Measurements from ENCODE around the gene AGO3.
"Not testable (repeated sequence)": the region's sequence is repeated elsewhere in the genome, so short reads cannot be mapped to it uniquely, and the experiment has no call there.

The AGO3 gene

DNA sequence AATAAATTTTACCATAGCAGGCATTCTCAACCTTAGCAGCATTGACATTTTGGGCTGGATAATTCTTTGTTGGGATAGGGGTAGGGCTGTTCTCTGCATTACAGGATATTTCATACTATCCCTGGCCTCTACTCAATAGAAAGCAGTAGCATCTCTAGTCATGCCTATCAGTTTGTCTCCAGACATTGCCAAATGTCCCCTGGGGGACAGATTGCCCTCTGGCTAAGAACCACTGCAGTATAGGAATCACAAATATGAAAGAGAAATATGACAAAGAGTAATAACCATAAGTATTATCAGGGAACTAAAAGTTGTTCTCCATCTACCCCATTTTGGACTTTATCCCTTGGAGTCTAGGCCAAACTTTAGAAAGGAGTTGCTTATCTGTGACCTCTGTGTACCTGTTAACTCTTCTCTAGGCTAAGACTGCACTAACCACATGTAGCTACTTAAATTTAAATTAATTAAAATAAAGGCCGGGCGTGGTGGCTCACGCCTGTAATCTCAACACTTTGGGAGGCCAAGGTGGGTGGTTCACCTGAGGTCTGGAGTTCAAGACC is 76.1 kb downstream of the AGO3 start:
- in situ Hi-C loops (cut with MboI; ENCODE audit: low sequenced_read_pairs): no loop called here

DNA sequence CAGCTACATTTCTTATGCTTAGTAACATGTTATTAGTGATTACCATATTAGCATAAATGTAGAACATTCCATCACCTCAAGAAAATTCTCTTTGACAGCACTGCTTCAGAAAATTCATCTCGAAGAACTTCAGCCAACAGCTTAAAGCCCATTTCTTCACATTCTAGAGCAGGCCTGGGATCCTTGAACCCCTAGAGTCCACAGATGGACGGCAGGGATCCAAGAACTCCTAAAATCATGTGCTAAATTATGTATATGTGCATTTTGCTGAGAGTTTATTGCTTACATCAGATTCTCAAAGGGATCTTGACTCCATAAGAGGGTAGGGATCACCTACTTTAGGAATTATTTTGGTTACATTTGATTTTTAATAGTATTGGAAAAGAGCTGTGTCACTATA is 76.8 kb downstream of the AGO3 start:
- in situ Hi-C loops (cut with MboI; ENCODE audit: low sequenced_read_pairs): no loop called here

DNA sequence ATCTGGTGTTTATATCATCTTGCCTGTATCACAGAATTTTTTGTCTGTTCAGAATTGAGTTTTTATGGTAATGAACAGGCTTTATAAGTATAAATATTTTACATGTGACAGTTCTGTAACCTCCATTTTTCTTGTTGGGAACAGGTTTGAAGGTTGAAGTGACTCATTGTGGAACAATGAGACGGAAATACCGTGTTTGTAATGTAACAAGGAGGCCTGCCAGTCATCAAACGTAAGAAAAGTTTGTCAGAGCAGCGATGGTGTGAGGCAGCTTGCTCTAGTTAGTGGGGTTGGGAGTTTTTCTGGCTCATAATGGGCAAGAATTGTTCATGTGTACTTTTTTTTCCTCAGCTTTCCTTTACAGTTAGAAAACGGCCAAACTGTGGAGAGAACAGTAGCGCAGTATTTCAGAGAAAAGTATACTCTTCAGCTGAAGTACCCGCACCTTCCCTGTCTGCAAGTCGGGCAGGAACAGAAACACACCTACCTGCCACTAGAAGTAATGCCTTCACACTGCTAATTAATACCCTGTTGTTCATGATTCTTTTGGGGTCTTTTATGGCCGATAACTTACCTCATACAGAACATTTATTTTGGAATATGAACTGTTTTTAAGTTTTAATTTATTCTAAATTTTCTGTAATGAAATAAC is 77.8 kb downstream of the AGO3 start:
- in situ Hi-C loops (cut with MboI; ENCODE audit: low sequenced_read_pairs): no loop called here

DNA sequence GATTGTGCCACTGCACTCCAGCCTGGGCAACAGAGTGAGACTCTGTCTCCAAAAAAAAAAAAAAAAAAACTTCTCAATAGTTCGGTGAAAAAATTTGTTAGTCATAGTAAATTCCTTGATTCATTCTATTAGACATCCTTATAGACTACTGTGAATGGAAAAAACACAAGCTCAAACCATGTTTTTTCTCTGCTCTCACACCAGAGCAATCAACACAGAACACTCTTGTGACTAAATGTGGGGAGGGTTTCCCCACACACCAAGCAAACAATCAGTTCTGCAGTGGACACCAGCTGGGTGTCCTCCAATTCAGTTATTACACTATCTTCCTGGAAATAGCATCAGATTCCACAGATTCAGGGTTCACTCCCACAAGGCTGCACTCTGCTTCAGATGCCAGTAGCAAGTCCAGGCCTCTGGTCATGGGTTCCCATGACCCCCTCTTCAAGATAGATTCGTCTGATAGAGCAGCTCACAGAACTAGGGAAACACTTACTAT is 83.9 kb downstream of the AGO3 start:
- in situ Hi-C loops (cut with MboI; ENCODE audit: low sequenced_read_pairs): no loop called here

DNA sequence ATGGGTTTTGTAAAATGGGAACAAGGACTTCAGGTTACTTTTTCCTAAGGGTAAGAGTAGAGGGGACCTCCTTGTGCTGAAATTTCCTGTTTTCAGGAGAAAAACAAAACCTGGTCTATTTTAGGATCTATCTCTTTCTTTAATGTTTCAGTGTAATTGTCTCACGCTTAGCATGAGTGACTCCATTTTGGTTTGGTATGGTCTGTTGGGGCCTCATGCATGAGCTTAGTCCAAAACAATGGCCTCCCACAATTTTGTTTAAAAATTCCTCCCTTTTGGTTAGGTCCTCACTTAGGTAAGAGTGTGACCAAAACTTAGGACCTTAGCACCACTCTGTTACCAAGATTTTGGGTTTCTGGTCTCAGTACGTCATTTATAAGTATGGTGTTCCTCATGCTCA is 85.8 kb downstream of the AGO3 start:
- in situ Hi-C loops (cut with MboI; ENCODE audit: low sequenced_read_pairs): no loop called here

DNA sequence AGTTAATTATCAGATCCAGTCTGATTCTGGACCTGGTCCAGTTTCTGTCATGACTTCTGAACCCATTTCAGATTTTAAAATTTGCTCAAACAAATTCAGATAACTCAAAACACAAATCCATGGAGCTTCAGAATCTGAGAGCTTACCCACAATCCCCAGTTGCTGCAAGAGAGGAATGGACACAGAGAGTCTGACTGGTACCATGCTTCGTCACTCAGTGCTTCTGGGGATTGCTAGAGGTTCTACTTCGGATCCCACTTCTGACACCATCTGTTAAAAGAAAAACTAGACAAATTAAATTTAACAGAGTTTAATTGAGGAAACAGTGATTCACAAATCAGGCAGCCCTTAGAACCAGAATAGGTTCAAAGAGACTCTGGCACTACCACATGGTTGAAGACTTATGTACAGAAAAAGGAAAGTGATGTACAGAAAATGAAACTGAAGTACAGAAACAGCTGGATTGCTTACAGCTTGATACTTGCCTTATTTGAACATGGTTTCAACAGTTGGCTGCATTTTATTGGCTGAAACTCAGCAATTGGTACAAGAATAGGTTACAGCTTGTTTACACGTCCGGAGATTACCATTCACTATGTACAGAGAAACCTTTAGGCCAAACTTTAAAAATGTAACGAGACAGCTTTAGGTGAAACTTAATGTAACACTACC is 92.3 kb downstream of the AGO3 start:
- in situ Hi-C loops (cut with MboI; ENCODE audit: low sequenced_read_pairs): no loop called here

DNA sequence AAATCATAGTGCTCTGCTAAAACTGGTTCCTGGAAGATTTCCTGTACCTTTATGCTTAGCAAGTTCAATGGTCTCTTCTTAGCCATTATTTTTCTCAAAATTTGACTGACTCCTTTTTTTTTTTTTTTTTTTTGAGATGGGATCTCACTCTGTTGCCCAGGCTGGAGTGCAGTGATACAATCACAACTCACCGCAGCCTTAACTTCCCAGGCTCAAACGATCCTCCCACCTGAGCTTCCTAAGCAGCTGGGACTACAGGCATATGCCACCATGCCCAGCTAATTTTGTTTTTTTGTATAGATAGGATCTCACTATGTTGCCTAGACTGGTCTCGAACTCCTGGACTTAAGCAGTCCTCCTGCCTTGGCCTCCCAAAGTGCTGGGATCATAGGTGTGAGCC is 93.1 kb downstream of the AGO3 start:
- in situ Hi-C loops (cut with MboI; ENCODE audit: low sequenced_read_pairs): not testable (repeated sequence)

DNA sequence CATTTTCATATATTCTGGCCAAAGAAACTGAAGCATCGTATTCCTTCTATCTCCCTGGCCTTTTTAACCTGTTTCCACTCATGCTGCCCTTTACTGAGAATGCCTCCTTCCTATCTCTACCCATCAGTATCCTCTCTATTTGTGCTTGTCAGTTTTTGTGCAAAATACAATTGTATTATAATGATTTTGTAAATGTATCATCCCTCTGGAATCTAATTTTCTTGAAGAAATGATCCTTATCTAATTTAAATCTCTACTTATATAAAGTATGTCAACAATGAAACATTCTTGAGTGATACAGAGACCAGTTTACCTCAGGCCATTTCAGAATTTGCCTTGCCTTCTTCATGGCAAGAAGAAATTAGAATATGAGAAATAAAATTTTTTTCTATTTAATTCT is 93.9 kb downstream of the AGO3 start:
- in situ Hi-C loops (cut with MboI; ENCODE audit: low sequenced_read_pairs): no loop called here

DNA sequence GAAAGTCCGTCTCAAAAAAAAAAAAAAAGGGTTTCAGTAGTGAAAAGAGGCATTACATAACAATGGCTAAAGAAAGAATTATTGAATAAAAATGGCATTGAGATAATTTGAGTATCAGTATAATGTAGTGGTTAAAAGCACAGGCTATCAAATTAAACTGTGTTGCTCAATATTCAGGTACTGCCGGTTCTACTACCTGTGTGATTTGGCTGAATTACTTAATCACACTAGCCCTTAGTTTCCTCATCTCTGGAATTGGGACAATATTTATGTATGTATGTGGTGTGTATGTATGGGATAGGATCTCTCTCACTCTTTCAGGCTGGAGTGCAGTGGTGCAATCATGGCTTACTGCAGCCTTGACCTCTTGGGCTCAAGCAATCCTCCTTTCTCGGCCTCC is 96.9 kb downstream of the AGO3 start:
- in situ Hi-C loops (cut with MboI; ENCODE audit: low sequenced_read_pairs): no loop called here

DNA sequence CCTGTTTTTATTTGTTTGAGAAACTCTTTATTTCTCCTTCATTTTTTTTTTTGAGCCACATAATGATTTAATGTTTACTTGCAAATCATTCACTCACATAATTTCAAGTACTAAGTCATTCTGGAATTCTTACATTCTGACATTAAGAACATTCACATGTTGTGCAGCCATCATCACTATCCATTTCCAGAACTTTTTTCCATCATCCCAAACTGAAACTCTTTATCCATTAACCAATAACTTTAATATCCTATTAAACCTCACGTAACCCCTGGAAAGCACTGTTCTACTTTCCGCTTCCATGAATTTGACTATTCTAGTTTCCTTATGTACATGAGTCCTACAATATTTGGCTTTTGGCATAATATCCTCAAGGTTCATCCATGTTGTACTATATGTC is 100.5 kb downstream of the AGO3 start:
- in situ Hi-C loops (cut with MboI; ENCODE audit: low sequenced_read_pairs): no loop called here

DNA sequence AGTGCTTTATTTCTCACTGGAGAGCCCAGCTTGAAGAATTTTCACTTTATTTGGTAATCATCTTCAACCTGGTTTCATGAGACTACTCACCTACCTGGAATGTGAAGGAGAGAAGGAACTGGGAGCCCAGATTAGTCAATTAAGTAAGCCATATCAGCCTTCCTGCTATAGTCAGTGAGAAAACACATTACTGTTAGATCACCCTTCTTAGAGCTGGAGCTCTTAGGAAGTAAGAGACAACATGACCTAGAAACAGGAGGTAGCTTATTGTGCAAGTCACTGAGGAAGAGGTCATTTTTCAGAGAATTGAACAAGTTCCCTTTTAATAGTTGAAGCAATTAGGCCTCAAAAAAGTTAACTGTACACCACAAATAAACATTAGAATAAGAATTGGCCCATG is 103.8 kb downstream of the AGO3 start:
- in situ Hi-C loops (cut with MboI; ENCODE audit: low sequenced_read_pairs): no loop called here

DNA sequence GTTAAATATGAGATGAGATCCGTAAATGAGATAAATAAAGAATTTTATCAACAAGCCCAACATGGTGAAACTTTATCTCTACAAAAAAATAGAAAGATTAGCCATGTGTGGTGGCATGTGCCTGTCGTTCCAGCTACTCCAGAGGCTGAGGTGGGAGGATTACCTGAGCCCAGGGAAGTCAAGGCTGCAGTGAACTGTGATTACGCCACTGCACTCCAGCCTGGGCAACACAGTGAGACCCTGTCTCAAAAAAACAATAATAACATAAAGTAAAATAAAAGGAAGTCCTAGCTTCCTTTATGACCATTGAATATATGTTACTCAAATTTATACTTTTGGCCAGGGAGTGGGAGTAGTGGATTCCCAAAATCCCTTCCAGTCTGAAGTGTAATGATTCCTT is 104.2 kb downstream of the AGO3 start:
- in situ Hi-C loops (cut with MboI; ENCODE audit: low sequenced_read_pairs): no loop called here

DNA sequence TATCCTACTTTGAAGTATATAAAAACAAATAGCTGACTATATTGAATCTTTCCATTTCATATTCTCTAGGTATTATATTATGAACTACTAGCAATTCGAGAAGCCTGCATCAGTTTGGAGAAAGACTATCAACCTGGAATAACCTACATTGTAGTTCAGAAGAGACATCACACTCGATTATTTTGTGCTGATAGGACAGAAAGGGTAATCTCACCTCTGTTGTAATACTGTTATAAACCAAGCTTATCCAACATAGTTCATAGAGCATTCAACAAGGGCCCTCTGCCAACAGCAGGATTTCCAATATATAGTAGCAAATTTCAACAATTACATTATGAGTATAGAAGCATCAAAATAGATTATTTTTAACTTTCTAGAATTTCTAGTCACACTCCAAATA is 109.3 kb downstream of the AGO3 start:
- in situ Hi-C loops (cut with MboI; ENCODE audit: low sequenced_read_pairs): no loop called here

DNA sequence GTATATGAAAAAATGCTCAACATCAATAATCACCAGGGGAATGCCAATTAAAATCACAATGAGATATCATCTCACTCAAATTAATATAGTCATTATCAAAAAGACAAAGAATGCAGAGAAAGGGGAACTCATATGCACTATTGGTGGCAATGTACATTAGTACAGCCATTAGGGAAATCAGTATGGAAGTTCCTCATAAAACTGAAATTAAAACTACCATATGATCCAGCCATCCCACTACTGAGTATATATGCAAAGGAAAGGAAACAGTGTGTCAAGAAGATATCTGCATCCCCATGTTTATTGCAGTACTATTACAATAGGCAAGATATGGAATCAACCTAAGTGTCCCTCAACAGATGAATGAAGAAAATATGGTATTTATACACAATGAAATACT is 120.9 kb downstream of the AGO3 start:
- in situ Hi-C loops (cut with MboI; ENCODE audit: low sequenced_read_pairs): no loop called here

DNA sequence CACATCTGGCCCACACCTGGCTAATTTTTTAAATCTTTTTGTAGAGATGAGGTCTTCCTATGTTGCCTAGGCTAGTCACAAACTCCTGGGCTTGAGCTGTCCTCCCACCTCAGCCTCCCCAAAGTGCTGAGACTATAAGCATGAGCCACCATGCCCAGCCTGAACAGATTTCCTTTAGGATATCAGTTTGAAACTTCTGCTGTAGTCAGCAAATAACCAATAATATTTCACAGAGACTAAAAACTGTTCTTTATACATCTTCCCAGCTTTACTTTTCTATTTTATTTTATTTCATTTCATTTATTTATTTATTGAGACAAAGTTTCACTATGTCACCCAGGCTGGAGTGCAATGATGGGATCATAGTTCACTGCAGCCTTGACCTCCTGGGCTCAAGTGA is 123.1 kb downstream of the AGO3 start:
- in situ Hi-C loops (cut with MboI; ENCODE audit: low sequenced_read_pairs): no loop called here

DNA sequence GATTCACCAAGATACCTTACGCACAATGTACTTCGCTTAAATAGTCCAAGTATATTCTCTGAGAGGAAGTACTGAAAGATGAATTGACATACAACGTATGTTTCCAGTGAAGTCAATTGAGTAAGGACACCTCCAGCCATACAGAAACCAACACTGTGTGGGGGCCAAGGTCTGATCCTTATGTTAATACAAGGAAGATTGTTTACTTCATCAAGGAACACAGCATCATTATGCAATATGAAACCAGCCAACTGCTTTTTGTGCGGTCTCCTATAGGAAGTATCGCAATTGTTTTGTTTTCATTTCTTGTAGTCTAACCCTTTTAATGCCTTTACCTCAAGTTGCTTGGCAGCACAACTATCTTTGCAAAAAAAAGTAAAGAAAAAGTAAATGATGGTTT is 124.8 kb downstream of the AGO3 start:
- in situ Hi-C loops (cut with MboI; ENCODE audit: low sequenced_read_pairs): no loop called here

DNA sequence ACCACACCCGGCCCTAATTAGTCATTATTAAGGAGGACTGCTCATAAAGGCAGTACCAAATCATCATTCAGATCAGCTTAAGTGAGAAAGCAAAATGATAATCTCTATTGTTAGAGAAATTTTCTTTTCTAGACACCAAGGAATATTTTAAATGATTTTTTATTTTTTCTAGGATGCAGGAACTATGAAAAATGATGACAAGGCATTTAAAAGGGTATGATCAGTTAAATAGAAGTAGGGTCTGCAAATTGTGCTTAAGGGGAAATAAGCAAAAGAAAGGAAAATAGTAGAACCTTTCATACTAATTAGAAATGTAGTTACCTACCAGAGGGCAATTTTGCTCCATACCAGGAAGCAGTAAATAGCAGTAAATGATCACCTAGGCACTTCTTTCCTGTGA is 131.4 kb downstream of the AGO3 start:
- in situ Hi-C loops (cut with MboI; ENCODE audit: low sequenced_read_pairs): no loop called here

DNA sequence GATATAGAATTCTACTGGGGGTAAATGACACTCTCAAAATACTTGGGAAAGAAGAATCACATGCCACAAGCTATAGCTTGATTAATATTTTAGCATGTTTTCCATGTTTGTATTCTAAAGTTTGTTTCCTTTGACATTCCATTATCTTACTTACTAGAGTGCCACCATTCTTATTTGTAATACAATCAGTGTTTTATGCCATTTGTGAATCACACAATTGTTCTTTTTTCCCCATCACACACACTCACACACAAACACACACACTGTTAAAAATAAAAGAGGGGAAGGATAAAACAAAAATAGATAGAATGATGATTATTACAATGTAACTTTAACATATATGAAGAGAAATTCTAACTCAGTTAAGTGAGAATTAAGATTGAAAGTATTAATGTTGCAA is 137.0 kb downstream of the AGO3 start:
- in situ Hi-C loops (cut with MboI; ENCODE audit: low sequenced_read_pairs): no loop called here

DNA sequence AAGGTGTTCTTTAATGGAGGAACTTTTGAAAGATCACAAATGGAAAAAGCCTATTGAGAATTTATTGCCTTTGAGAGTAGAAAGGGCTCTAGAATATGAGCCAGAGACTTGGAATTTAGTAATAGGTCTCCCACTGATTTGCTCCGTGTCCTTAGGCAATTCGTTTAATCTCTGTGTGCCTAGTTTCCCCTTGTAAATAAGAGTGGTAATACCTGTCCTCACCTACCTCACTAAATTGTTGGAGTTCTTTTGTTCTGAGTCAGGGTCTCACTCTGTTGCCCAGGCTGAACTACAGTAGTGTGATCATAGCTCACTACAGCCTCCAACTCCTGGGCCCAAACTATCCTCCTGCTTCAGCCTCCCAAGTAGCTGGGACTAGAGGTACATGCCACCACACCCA is 138.0 kb downstream of the AGO3 start:
- in situ Hi-C loops (cut with MboI; ENCODE audit: low sequenced_read_pairs): no loop called here

DNA sequence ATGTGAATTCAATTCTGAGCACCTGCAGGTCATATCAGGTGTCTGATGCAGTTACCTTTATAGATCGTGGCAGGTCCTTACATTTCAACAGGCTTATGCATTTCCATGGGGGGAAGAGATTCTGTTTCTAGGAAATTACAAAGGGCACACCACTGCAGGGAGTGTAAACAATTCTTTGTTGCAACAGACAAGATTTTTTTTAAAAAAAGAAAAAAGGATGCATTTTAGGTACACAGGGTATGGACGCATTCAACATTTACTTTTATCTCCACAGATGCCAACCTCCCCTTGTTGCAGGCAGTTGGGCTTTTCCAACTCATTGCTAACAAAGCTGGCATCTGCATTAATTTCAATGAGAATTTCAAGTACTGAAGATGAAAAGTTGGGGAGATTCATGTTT is 139.4 kb downstream of the AGO3 start:
- in situ Hi-C loops (cut with MboI; ENCODE audit: low sequenced_read_pairs): no loop called here

DNA sequence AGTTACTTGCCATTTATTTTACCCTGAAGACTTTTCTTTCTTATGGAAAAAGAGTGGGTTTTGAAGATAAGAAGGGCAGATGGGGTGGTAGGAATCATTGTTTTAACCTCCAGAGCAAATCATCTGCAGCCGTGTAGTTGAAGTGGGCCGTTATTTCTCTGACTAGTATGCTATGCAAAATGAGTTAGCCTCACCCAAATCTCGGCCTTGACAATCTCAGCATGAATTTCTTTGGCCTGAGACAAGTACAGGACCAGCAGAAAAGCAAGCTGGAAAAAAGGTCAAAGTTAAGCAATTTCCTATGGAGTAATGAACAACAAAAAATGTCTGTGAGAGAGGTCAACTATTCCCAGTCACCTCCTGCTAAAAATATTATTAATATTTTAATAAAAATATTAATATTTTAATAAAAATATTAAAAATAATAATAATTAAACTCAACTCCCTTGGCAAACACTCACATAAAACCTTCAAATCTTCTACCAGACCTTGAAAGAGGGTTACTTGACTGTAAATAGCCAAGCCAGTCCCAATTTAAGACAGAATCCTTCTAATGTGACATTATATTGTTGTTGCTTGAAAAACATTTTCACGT is 146.2 kb downstream of the AGO3 start:
- in situ Hi-C loops (cut with MboI; ENCODE audit: low sequenced_read_pairs): no loop called here

DNA sequence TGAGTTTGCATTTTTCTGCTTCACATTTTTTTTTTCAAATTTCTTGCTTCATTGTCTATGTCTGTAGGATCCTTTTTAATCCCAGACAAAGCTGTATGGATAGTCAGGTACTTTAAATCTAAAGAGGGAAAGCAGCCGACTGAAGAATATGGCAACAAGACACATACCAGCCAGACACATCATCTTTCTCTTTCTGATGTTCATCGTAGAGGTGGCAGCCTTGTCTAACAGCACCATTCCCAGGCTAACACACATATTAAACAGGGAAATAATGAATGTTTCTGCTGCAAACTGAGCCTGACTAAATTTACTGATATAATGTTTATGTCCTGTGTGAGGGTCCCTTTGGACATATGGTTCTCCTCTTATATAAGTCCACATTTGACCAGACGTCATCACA is 149.3 kb downstream of the AGO3 start:
- in situ Hi-C loops (cut with MboI; ENCODE audit: low sequenced_read_pairs): no loop called here
